M059J (cell line): Measurements from ENCODE around the gene ANKZF1. TPM values are rescaled to one million over a fixed set of nuclear protein-coding genes. Genes with fewer than 3 reads are reported as not detected.
A peak's percentile ranks its signal among the peaks of the same experiment; 100 is the strongest.
"Not testable (repeated sequence)": the region's sequence is repeated elsewhere in the genome, so short reads cannot be mapped to it uniquely, and the experiment has no call there.

Experiments used
- DNase-seq: peaks from one replicate; pipeline ENCODE4 v3.0.0-alpha.2; 2012; ENCODE audit warnings: low read depth
- total RNA-seq: library from RNA; depleted of rRNA; stranded (reverse); fragments of >200 nt; shearing (Covaris generic); gene quantifications from 2 replicates; pipeline ENCODE4 v1.2.3, GENCODE V29; 2014; rRNA removed

The ANKZF1 gene
- total RNA-seq: 16.8 and 23.5 TPM in 2 replicates

- DNase-seq: peak; percentile 99
Observed at GRCh38 chr2:219229305-219230058, at the start of gene ANKZF1, which contains the start of gene ATG9A. TSS of gene ANKZF1 (plus strand) at chr2:219229806. CDS start at chr2:219230258, 452 bp downstream. TSS of gene ATG9A (minus strand) at chr2:219229636. CDS start at chr2:219228024, 1,612 bp downstream.

- DNase-seq: no peak
Observed at GRCh38 chr2:219180961-219181360, 48.6 kb upstream of the ANKZF1 start.

- no peak for DNase-seq
Observed at GRCh38 chr2:219181531-219181930, 48.1 kb upstream of the ANKZF1 start.

- DNase-seq: no peak
Observed at GRCh38 chr2:219182331-219183150, 47.1 kb upstream of the ANKZF1 start.

GRCh38 chr2:219183151-219183772 is 46.3 kb upstream of the ANKZF1 start:
- no peak for DNase-seq

GRCh38 chr2:219184121-219184520 is 45.5 kb upstream of the ANKZF1 start:
- no peak for DNase-seq

- no peak for DNase-seq
Observed at GRCh38 chr2:219186754-219187456, 42.7 kb upstream of the ANKZF1 start.

- no peak for DNase-seq
Observed at GRCh38 chr2:219197388-219197787, 32.2 kb upstream of the ANKZF1 start.

- no peak for DNase-seq
Observed at GRCh38 chr2:219198974-219199373, 30.6 kb upstream of the ANKZF1 start.

GRCh38 chr2:219199470-219200211 is 30.0 kb upstream of the ANKZF1 start:
- DNase-seq: no peak

- not testable (repeated sequence) for DNase-seq
Observed at GRCh38 chr2:219200502-219201326, 28.9 kb upstream of the ANKZF1 start.

GRCh38 chr2:219201331-219201730 is 28.3 kb upstream of the ANKZF1 start:
- DNase-seq: not testable (repeated sequence)

GRCh38 chr2:219204425-219205164 is 25.0 kb upstream of the ANKZF1 start:
- DNase-seq: no peak

GRCh38 chr2:219205165-219205538 is 24.5 kb upstream of the ANKZF1 start:
- DNase-seq: no peak

- no peak for DNase-seq
Observed at GRCh38 chr2:219205981-219206327, 23.7 kb upstream of the ANKZF1 start.

GRCh38 chr2:219206328-219207133 is 23.1 kb upstream of the ANKZF1 start, which contains the start of gene ZFAND2B:
TSS of gene ZFAND2B (plus strand) at chr2:219206782. CDS start at chr2:219206988, 206 bp downstream.
- DNase-seq: peak; percentile 89

- no peak for DNase-seq
Observed at GRCh38 chr2:219207134-219207883, 22.3 kb upstream of the ANKZF1 start.
